Stimulated activated effector memory CD8-positive, alpha-beta T cell treated with anti-CD3 and anti-CD28 coated beads, Interleukin-12 subunit alpha, Interleukin-12 subunit beta, amount 100 ng/mL, for 72 hours (primary cell): ENCODE data around the gene PCOLCE2.

Experiments
- ATAC-seq: fragments of 150-1000 bp; cut with Tn5 transposase; 2 replicates; pipeline ENCODE4 v1.10.0; 2021
- DNase-seq, 2 donors: peaks; one replicate each; pipeline ENCODE4 v3.0.0; 2021 to 2022; ENCODE audit warnings: low spot score in 2 of 2
- H3K27ac Mint-ChIP-seq: one replicate; pipeline ENCODE4 v1.8.0; 2022; ENCODE audit warnings: mild to moderate bottlenecking, mixed read lengths
- H3K36me3 Mint-ChIP-seq: one replicate; pipeline ENCODE4 v1.8.0; 2022; ENCODE audit warnings: mild to moderate bottlenecking, mixed read lengths
- H3K4me1 Mint-ChIP-seq: one replicate; pipeline ENCODE4 v1.8.0; 2022; ENCODE audit warnings: mixed read lengths
- H3K4me3 Mint-ChIP-seq: one replicate; pipeline ENCODE4 v1.8.0; 2022; ENCODE audit warnings: mild to moderate bottlenecking, mixed read lengths
- H3K9me3 Mint-ChIP-seq: one replicate; pipeline ENCODE4 v1.8.0; 2022; ENCODE audit warnings: mixed read lengths

PCOLCE2 gene

DNA sequence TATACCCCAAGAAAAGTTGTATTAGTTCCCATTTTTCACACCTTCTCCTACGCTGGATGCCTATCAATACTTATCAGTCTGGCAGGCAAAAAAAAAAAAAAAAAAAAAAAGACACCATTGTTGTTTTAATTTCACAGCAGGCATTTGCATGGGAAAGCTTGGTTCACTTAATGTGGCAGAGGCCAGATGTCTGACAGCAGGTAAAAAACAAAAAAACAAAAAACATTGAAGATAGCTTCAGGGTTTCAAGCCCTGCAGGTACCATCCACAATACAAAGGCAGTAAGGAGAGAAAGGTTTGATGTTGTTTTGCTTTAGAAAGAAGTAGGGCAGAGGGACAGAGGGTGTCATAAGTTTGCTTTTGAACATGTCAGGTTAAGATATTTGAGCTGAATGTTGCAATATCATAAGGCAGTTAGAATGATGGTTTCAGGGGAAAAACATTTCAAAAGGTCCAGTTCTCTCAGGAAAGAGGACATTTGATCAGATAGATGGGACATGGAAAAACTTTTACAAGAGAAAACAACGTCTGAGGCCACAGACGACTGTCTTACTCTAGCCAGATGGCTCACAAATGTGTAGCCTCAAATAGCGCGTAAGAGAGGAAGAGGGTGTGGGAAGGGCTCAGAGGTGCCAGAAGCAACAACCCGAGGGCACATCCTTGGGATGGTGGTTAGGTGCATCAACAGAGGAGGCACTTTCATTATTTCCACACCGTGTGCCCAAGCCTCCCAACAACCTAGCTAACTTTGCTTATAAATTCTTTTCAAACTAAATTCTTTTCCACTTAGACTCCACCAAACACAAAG lies 25.7 kb downstream of the PCOLCE2 start:
- H3K36me3 Mint-ChIP-seq: no peaks in the 10 kb centered on the region

DNA sequence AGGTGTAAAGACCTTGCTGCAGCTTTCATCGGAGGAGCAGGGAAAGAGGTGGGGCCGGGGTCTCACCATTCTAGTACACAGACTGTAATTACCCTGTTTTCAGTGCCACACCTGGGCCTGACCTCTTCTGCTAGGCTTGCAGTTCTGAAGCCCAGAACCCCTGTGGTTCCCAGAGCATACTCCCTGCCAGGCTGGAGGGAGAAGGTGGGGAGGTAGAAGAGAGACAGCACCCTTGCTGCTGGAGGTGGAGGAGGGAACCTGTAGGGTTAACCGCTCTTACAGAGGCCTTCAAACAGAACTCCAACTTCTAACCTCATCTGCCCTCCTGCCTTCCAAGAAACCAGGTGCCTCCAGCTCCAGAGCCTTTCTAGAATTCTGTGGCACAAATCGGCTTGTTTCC lies 27.0 kb downstream of the PCOLCE2 start:
- H3K9me3 Mint-ChIP-seq: no peaks in the 10 kb centered on the region
- no peak for DNase-seq
- no peaks in the 10 kb centered on the region for H3K36me3 Mint-ChIP-seq
- peaks cover 6% of the 10 kb centered on the region for H3K4me1 Mint-ChIP-seq
- no peak overlapping the region for H3K4me3 Mint-ChIP-seq
- no peak for ATAC-seq
- no peak overlapping the region for H3K27ac Mint-ChIP-seq

More for the DNA sequence above, 25.7 kb downstream of the PCOLCE2 start:
- H3K9me3 Mint-ChIP-seq: no peaks in the 10 kb centered on the region
- peak overlapping the region; percentile 7 for H3K27ac Mint-ChIP-seq
- ATAC-seq (peak; percentile 80), DNase-seq (no peak)
- H3K4me1 Mint-ChIP-seq: peaks cover 6% of the 10 kb centered on the region
- peak overlapping the region; percentile 25 for H3K4me3 Mint-ChIP-seq

DNA sequence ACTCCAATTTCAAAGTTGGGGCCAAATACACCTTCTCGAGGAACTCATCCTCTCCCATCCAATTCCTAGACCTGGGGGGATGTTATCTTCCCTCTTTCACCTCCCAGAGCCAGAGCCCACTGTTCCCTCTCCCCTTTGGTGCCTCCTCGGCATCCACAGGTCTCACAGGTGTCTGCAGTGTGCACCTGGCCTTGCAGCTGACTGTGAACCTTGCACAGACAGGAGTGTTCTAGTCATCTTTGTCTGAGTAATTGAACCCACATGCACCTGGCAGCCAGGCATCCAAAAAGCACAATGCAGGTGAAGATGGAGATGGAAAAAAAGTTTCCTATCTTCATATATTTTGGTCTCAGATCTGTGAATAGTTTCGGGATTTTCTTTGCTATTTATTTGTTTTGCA lies 30.8 kb downstream of the PCOLCE2 start:
- Mint-ChIP-seq H3K36me3 (no peaks in the 10 kb centered on the region), H3K4me3 (no peak overlapping the region), H3K9me3 (no peaks in the 10 kb centered on the region), H3K27ac (no peak overlapping the region), H3K4me1 (peaks cover 3% of the 10 kb centered on the region)
- DNase-seq (no peak), ATAC-seq (no peak)

DNA sequence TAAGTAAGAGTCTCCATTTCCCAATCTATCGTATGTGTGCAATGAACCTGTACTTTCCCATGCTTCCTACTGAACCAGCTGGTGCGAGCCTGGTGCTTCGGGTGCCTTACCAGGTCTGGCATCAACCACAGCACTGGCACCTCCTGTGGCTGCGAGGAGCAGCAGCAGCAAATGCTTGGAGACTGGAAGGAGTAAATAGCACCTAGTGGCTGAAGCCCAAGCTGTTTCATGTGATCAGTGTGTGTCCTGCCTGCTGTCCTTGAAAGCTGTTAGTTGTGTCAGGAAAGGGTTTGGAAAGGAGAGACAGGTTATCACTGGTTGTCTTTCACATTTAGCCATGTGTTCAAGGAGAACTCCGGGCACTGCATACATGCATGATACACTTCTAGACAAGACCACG lies 31.8 kb downstream of the PCOLCE2 start:
- Mint-ChIP-seq H3K36me3 (no peaks in the 10 kb centered on the region), H3K4me1 (no peaks in the 10 kb centered on the region), H3K27ac (no peak overlapping the region), H3K9me3 (no peaks in the 10 kb centered on the region), H3K4me3 (no peak overlapping the region)
- DNase-seq: no peak
- ATAC-seq: no peak

DNA sequence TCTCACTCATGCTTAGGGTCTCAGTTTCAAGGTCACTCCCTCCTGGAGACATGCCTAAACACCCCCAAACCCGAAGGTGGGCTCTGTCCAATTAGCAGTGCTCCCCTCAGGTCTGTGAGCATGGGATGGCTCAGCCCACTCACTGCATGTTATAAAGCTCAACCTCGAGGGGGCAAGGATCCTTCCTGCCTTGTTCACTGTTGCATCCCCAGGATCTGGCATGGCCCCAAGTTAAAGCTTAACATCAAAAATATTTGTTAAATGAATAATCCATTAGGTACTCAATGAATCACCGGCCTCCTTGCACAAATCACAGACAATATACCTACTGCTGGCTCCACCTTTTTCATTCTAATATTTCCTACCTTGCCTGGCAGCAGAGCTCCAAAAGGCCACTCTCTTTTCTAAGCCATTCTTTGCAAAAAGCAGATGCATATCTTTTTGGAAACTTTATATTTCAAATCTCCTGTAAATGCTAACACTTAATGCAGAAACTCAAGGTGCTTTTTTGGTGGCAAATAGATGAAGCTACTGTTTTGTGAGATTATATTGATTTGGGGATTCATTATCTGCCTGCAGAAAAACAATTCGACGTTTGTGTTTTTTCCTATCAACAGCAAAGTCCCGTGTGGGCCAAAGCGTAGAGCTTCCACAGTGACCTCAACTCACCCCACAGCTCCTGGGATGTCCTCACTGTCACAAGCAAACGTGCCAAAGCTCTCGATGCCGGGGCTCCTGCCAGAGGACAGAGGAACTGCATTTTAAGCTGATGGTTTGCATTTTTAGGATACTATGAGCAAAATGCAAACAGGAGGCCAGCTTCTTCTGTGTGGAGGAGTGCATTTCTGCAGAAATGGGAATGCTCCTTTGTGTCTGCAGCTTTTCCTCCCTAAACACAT lies 35.4 kb downstream of the PCOLCE2 start:
- Mint-ChIP-seq H3K9me3 (no peaks in the 10 kb centered on the region), H3K4me3 (no peak overlapping the region), H3K27ac (no peak overlapping the region), H3K4me1 (no peaks in the 10 kb centered on the region), H3K36me3 (no peaks in the 10 kb centered on the region)
- DNase-seq: no peak
- ATAC-seq: no peak

DNA sequence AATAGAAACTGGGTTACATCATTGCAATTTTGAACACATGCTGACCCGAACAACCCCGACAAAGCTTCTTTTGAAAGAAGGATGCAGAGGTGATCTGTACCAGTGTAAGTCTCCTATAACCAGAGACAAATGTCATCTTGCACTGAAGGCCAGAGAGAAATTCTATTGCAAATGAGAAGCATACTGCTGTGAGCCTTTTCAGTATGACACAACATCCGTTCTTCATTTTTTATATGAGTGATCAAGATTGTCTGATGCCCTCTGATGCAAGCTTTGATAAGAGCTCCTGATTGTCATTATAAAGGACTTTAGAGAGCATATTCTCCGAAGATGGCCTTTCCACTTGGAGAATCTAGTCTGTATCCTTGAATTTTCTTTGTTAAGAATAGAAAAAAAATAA lies 36.9 kb downstream of the PCOLCE2 start:
- no peaks in the 10 kb centered on the region for H3K36me3 Mint-ChIP-seq
- DNase-seq (no peak), ATAC-seq (peak; percentile 72)
- H3K27ac Mint-ChIP-seq: no peak overlapping the region
- H3K4me1 Mint-ChIP-seq: no peaks in the 10 kb centered on the region
- no peak overlapping the region for H3K4me3 Mint-ChIP-seq
- no peaks in the 10 kb centered on the region for H3K9me3 Mint-ChIP-seq

DNA sequence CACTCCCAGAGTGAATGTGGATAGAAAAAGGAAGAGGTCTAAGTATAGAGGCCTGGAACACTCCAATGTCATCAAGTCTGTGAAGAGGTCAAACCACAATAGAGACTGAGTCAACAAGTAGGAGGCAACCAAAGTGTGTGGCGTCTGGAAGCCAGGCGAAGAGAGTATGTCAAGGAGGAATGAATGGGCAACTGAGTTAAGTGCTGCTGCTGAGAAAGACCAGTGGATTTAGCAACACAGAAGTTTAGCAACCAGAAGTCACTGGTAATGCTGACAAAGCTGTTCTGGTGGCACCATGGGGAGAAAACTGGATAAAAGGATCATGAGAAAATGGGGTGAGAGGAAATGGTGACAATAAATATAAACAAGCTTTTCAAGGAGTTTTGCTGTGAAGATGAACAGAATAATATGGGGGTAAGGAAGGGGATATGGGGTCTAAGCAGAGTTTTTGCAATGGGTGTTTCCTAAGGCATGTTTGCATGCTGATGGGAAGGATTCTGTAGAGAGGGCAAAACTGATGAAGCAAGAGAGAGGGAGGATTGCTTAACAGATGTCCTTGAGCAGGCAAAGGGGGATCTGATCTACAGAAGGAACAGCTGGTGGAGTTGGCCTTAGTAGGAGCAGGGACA lies 38.4 kb downstream of the PCOLCE2 start:
- ATAC-seq: peak; percentile 96
- H3K9me3 Mint-ChIP-seq: no peaks in the 10 kb centered on the region
- H3K27ac Mint-ChIP-seq: no peak overlapping the region
- H3K4me3 Mint-ChIP-seq: no peak overlapping the region
- no peak for DNase-seq
- no peaks in the 10 kb centered on the region for H3K4me1 Mint-ChIP-seq
- H3K36me3 Mint-ChIP-seq: no peaks in the 10 kb centered on the region

DNA sequence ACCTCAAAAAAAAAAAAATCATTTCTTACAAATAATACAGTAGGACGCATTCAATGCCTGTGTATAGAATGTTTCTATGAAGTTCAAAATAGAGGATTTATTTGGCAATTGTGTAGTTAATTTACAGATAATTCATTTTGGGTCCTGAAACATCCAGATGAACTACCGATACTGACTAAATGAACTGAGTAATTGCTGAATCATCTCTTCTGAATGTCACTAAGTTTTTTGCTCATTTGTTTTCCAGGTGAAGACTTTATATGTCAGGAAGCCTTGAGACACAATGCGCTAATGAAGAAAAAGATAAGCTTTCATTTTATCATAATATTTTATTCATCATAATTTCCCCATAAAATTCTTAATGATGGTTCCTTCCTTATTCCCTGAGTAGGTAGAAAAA lies 39.7 kb downstream of the PCOLCE2 start:
- no peak for DNase-seq
- H3K27ac Mint-ChIP-seq: no peak overlapping the region
- H3K9me3 Mint-ChIP-seq: no peaks in the 10 kb centered on the region
- H3K4me1 Mint-ChIP-seq: no peaks in the 10 kb centered on the region
- no peak overlapping the region for H3K4me3 Mint-ChIP-seq
- ATAC-seq: no peak
- H3K36me3 Mint-ChIP-seq: no peaks in the 10 kb centered on the region

DNA sequence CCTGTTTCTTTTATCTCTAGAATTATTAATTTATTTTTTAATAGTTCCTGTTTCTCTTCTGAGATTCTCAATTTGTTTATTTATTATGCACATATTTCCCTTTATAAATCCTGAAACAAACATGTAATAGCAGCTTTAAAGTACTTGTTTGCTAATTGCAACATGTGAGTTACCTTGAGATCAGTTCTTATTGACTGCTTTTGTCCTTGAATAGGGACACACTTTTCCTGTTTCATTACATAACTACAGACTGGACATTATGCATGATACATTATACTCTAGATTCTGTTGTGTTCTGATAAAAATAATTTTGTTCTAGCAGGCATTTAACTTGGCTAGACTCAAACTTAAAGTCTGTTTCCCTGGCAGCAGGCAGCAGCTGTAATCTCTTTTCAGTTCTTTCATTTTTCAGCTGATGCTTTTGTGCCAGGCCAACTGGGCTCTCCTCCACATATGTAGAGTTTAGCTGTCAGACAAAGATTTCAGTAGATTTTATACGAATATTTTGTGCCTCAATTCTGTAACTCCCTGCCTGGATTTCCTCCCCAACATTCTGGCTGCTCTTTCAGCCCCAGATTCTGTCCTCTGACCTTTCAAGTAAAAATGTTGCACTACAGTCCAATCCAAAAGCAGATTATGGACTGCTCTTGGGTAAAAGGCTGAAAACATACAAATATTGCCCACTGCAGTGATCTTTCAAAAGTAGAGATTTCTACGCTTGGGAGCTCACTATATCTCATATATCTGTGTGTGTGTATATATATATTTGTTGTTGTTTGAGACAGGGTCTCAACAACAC lies 41.9 kb downstream of the PCOLCE2 start:
- no peak overlapping the region for H3K27ac Mint-ChIP-seq
- no peaks in the 10 kb centered on the region for H3K4me1 Mint-ChIP-seq
- ATAC-seq (no peak), DNase-seq (no peak)
- no peak overlapping the region for H3K4me3 Mint-ChIP-seq
- no peaks in the 10 kb centered on the region for H3K36me3 Mint-ChIP-seq
- H3K9me3 Mint-ChIP-seq: no peaks in the 10 kb centered on the region

DNA sequence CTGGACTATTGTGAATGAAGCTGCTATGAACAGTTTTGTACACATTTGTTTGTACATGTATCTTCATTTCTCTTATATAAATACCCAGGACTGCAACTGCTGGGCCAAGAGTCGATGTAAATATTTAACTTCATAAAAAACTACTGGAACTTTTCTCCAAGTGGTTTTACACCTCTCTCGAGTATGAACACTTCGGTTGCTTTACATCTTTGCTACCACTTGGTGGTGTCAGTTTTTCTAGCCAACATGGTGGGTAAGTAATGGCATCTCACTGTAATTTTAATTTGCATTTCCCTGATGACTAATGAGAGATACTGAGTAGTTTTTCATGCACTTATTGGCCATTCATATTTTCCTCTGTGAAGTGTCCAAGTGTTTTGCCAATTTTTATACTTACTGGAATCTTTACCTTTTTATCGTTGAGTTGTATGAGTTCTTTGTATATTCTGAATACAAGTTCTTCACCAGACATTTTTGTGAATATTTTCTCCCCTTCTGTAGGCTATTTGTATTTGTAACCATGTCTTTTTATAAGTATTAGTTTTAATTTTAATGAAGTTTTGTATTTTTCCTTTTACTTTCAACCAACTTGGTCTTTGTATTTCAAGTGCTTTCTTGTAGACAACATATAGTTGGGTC lies 44.4 kb downstream of the PCOLCE2 start:
- no peaks in the 10 kb centered on the region for H3K9me3 Mint-ChIP-seq
- DNase-seq (no peak), ATAC-seq (peak; percentile 80)
- H3K36me3 Mint-ChIP-seq: no peaks in the 10 kb centered on the region
- no peak overlapping the region for H3K27ac Mint-ChIP-seq
- H3K4me3 Mint-ChIP-seq: no peak overlapping the region
- H3K4me1 Mint-ChIP-seq: no peaks in the 10 kb centered on the region

DNA sequence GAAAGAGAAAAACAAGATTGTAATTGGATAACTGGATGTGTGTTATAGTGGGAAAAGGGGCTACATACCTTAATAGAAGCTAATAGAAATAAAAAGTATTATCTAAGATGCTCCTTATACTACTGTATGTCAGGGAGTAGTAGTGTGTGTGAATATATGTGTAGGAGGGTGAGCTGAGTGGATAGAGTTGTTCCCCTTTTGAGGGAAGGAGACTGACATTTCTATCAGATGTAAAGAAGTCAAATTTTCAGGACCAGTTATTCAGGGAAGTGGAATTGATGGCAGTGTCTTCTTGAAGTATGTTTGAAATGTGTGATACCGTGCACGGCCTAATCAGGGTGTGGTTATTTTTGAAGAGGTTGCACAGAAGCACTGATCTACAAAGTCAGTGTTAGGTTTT lies 49.1 kb downstream of the PCOLCE2 start:
- Mint-ChIP-seq H3K4me3 (no peak overlapping the region), H3K9me3 (no peaks in the 10 kb centered on the region), H3K36me3 (no peaks in the 10 kb centered on the region), H3K4me1 (no peaks in the 10 kb centered on the region), H3K27ac (no peak overlapping the region)
- DNase-seq: no peak
- no peak for ATAC-seq

DNA sequence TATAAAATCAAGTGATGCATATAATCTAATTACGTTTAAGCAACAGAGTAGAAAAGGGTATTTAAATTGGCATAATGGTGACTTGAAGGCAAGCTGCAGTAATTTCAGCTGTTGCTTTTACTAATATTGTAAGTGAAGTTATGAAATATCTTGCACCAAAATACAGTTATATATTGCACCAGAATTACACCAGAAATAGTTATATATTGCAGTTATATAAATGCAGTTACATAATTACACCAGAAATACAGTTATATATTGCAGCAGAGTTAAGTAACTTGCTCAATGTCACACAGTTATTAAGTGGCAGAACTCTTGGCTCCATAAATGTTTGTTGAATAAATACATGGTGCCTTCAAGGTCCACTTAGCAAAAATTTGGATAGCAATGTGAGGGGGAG lies 51.4 kb downstream of the PCOLCE2 start:
- Mint-ChIP-seq H3K4me3 (no peak overlapping the region), H3K27ac (no peak overlapping the region), H3K9me3 (no peaks in the 10 kb centered on the region), H3K4me1 (no peaks in the 10 kb centered on the region), H3K36me3 (no peaks in the 10 kb centered on the region)
- DNase-seq: no peak
- ATAC-seq: no peak

DNA sequence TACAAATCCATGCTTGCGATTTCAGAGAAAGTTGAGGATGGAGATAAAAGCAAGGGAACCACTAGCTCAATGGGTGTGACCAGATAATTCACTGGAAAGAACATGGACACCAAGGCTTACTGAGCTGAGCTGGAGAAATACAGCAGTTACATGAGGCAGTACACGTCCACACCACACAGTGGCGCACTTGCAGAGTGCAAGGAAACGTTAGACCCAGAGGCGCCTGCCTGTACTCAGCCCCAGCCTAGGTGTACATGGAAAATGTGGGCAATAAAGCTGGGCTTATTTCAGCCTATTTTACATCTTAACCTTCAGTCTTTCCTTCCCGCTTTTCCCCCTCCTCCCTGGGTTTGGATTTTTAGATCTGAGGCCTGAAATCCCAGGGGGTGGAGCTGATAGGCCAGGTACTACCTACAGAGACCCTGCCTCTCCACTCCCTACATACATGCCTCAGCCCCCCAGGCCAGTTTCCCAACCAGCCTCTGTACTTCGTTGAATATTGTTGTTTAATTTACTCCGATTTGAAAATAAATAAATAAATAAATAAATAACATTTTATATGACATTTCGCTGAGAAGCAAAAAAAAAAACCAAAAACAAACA lies 60.1 kb downstream of the PCOLCE2 start:
- Mint-ChIP-seq H3K36me3 (no peaks in the 10 kb centered on the region), H3K9me3 (no peaks in the 10 kb centered on the region), H3K4me3 (no peak overlapping the region), H3K4me1 (no peaks in the 10 kb centered on the region), H3K27ac (no peak overlapping the region)
- peak; percentile 88 for ATAC-seq
- peak; percentile 68 to 85 for DNase-seq

DNA sequence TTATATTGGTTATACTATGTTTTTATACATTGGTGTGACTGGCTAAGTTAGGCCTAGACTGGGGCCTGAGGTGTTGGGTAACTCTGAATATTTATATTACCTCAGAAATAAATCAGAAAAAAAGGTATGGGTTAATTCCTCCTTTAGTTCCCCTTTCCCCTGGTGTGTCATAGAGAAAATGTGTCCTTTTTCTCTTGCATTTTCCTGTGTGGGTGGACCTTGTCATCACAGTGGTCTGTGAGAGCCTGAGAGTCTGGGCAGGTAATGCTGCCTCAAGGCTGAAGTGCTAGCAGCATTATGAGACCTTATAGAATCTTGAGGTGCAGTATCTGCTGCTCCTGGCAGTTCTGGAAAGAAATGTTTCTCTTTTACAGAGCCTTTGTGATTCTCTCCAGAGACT lies 69.7 kb downstream of the PCOLCE2 start:
- Mint-ChIP-seq H3K4me3 (no peak overlapping the region), H3K27ac (no peak overlapping the region), H3K36me3 (no peaks in the 10 kb centered on the region), H3K4me1 (no peaks in the 10 kb centered on the region), H3K9me3 (no peaks in the 10 kb centered on the region)
- ATAC-seq (no peak), DNase-seq (no peak)
